Central memory CD8-positive, alpha-beta T cell (primary cell): Measurements from ENCODE around the gene RAB6B.

ENCODE experiments used
- ATAC-seq: fragments of 150-1000 bp; cut with Tn5 transposase; replicated peaks from 2 replicates; pipeline ENCODE4 v1.10.0; 2022; ENCODE audit warnings: mild to moderate bottlenecking, moderate FRiP score, moderate number of reproducible peaks; ENCODE audit not compliant: poor library complexity, severe bottlenecking; ENCODE audit errors: extremely low read depth
- DNase-seq, 2 donors: peaks; one replicate each; pipeline ENCODE4 v3.0.0; 2021; ENCODE audit warnings: low spot score in 2 of 2
- H3K27ac Mint-ChIP-seq: one replicate; pipeline ENCODE4 v1.8.0; 2022; ENCODE audit warnings: low read depth, mild to moderate bottlenecking, moderate library complexity, mixed read lengths
- H3K27me3 Mint-ChIP-seq: one replicate; pipeline ENCODE4 v1.8.0; 2022; ENCODE audit warnings: mixed read lengths
- H3K36me3 Mint-ChIP-seq: one replicate; pipeline ENCODE4 v1.8.0; 2022; ENCODE audit warnings: mild to moderate bottlenecking, moderate library complexity, mixed read lengths; ENCODE audit not compliant: insufficient read depth
- H3K4me1 Mint-ChIP-seq: one replicate; pipeline ENCODE4 v1.8.0; 2022; ENCODE audit warnings: mixed read lengths
- H3K4me3 Mint-ChIP-seq: one replicate; pipeline ENCODE4 v1.8.0; 2022; ENCODE audit warnings: mild to moderate bottlenecking, moderate library complexity, mixed read lengths
- H3K9me3 Mint-ChIP-seq: one replicate; pipeline ENCODE4 v1.8.0; 2022; ENCODE audit warnings: mixed read lengths

The RAB6B gene

GRCh38 chr3:133864616-133865015, 31.1 kb downstream of the RAB6B start:
- Mint-ChIP-seq H3K4me1 (no peaks in the 10 kb centered on the region), H3K9me3 (no peaks in the 10 kb centered on the region), H3K36me3 (peaks cover 2% of the 10 kb centered on the region), H3K4me3 (no peak overlapping the region), H3K27ac (no peak overlapping the region), H3K27me3 (peaks cover 20% of the 10 kb centered on the region)
- ATAC-seq (no peak), DNase-seq (no peak)

- peaks cover under 1% of the 10 kb centered on the region for H3K36me3 Mint-ChIP-seq
- no peaks in the 10 kb centered on the region for H3K4me1 Mint-ChIP-seq
- no peak overlapping the region for H3K4me3 Mint-ChIP-seq
- no peak for ATAC-seq
- H3K9me3 Mint-ChIP-seq: no peaks in the 10 kb centered on the region
- peaks cover 16% of the 10 kb centered on the region for H3K27me3 Mint-ChIP-seq
- no peak overlapping the region for H3K27ac Mint-ChIP-seq
- DNase-seq: no peak
Measured at GRCh38 chr3:133863911-133864310, 31.8 kb downstream of the RAB6B start.

- no peak overlapping the region for H3K4me3 Mint-ChIP-seq
- no peak for DNase-seq
- ATAC-seq: no peak
- H3K9me3 Mint-ChIP-seq: no peaks in the 10 kb centered on the region
- H3K36me3 Mint-ChIP-seq: no peaks in the 10 kb centered on the region
- H3K27me3 Mint-ChIP-seq: no peaks in the 10 kb centered on the region
- H3K4me1 Mint-ChIP-seq: no peaks in the 10 kb centered on the region
- no peak overlapping the region for H3K27ac Mint-ChIP-seq
Measured at GRCh38 chr3:133862161-133862560, 33.5 kb downstream of the RAB6B start.

GRCh38 chr3:133860519-133860918, 35.2 kb downstream of the RAB6B start:
- DNase-seq (no peak), ATAC-seq (no peak)
- Mint-ChIP-seq H3K27me3 (no peaks in the 10 kb centered on the region), H3K27ac (no peak overlapping the region), H3K4me1 (no peaks in the 10 kb centered on the region), H3K4me3 (no peak overlapping the region), H3K9me3 (no peaks in the 10 kb centered on the region), H3K36me3 (no peaks in the 10 kb centered on the region)

- no peaks in the 10 kb centered on the region for H3K27me3 Mint-ChIP-seq
- H3K36me3 Mint-ChIP-seq: no peaks in the 10 kb centered on the region
- no peaks in the 10 kb centered on the region for H3K9me3 Mint-ChIP-seq
- no peaks in the 10 kb centered on the region for H3K4me1 Mint-ChIP-seq
- DNase-seq: no peak
- no peak overlapping the region for H3K27ac Mint-ChIP-seq
- H3K4me3 Mint-ChIP-seq: no peak overlapping the region
- ATAC-seq: no peak
Measured at GRCh38 chr3:133859381-133860234, 36.1 kb downstream of the RAB6B start.

- H3K27me3 Mint-ChIP-seq: no peaks in the 10 kb centered on the region
- ATAC-seq (no peak), DNase-seq (no peak)
- no peak overlapping the region for H3K27ac Mint-ChIP-seq
- no peaks in the 10 kb centered on the region for H3K4me1 Mint-ChIP-seq
- H3K9me3 Mint-ChIP-seq: no peaks in the 10 kb centered on the region
- H3K36me3 Mint-ChIP-seq: no peaks in the 10 kb centered on the region
- no peak overlapping the region for H3K4me3 Mint-ChIP-seq
Measured at GRCh38 chr3:133857767-133858166, 37.9 kb downstream of the RAB6B start.

GRCh38 chr3:133856316-133856715, 39.4 kb downstream of the RAB6B start:
- no peak overlapping the region for H3K27ac Mint-ChIP-seq
- ATAC-seq (no peak), DNase-seq (no peak)
- no peaks in the 10 kb centered on the region for H3K36me3 Mint-ChIP-seq
- H3K9me3 Mint-ChIP-seq: no peaks in the 10 kb centered on the region
- H3K4me1 Mint-ChIP-seq: no peaks in the 10 kb centered on the region
- H3K27me3 Mint-ChIP-seq: no peaks in the 10 kb centered on the region
- H3K4me3 Mint-ChIP-seq: no peak overlapping the region

- ATAC-seq (no peak), DNase-seq (no peak)
- H3K4me1 Mint-ChIP-seq: no peaks in the 10 kb centered on the region
- H3K9me3 Mint-ChIP-seq: no peaks in the 10 kb centered on the region
- H3K36me3 Mint-ChIP-seq: no peaks in the 10 kb centered on the region
- H3K27ac Mint-ChIP-seq: no peak overlapping the region
- no peak overlapping the region for H3K4me3 Mint-ChIP-seq
- no peaks in the 10 kb centered on the region for H3K27me3 Mint-ChIP-seq
Measured at GRCh38 chr3:133855772-133856171, 39.9 kb downstream of the RAB6B start.

GRCh38 chr3:133855002-133855370, 40.7 kb downstream of the RAB6B start:
- no peak overlapping the region for H3K4me3 Mint-ChIP-seq
- no peak for ATAC-seq

GRCh38 chr3:133854264-133855001, 41.2 kb downstream of the RAB6B start:
- ATAC-seq (no peak), DNase-seq (no peak)
- Mint-ChIP-seq H3K27ac (no peak overlapping the region), H3K4me3 (no peak overlapping the region), H3K36me3 (no peaks in the 10 kb centered on the region), H3K4me1 (no peaks in the 10 kb centered on the region), H3K27me3 (no peaks in the 10 kb centered on the region), H3K9me3 (no peaks in the 10 kb centered on the region)

More at GRCh38 chr3:133855002-133855370, 40.7 kb downstream of the RAB6B start:
- DNase-seq: no peak
- H3K27me3 Mint-ChIP-seq: no peaks in the 10 kb centered on the region
- no peaks in the 10 kb centered on the region for H3K9me3 Mint-ChIP-seq
- no peak overlapping the region for H3K27ac Mint-ChIP-seq
- H3K4me1 Mint-ChIP-seq: no peaks in the 10 kb centered on the region
- H3K36me3 Mint-ChIP-seq: no peaks in the 10 kb centered on the region

GRCh38 chr3:133853925-133854227, 41.8 kb downstream of the RAB6B start:
- Mint-ChIP-seq H3K27ac (no peak overlapping the region), H3K4me3 (no peak overlapping the region), H3K36me3 (no peaks in the 10 kb centered on the region), H3K4me1 (no peaks in the 10 kb centered on the region), H3K9me3 (no peaks in the 10 kb centered on the region), H3K27me3 (no peaks in the 10 kb centered on the region)
- ATAC-seq (no peak), DNase-seq (no peak)

GRCh38 chr3:133853063-133853924, 42.4 kb downstream of the RAB6B start:
- DNase-seq (no peak), ATAC-seq (no peak)
- Mint-ChIP-seq H3K4me3 (no peak overlapping the region), H3K27me3 (no peaks in the 10 kb centered on the region), H3K9me3 (no peaks in the 10 kb centered on the region), H3K4me1 (no peaks in the 10 kb centered on the region), H3K36me3 (no peaks in the 10 kb centered on the region), H3K27ac (no peak overlapping the region)
